Esophagus muscularis mucosa (tissue), 4 donors: ENCODE data around the gene SHISA6. TPM values are rescaled to one million over a fixed set of nuclear protein-coding genes. Genes with fewer than 3 reads are reported as not detected.

Experiments
- DNase-seq: peaks from one replicate; pipeline ENCODE4 v3.0.0-alpha.2; 2017; ENCODE audit errors: extremely low spot score
- H3K27ac ChIP-seq, 4 donors: fragments of 200-600 bp; sonication (generic); replicated peaks in 1 of 4; 1 replicate in 3 of 4; 2 replicates in 1 of 4; pipeline ENCODE4 v1.5.1; 2016 to 2019; ENCODE audit warnings: mild to moderate bottlenecking in 1 of 4
- H3K27me3 ChIP-seq, 4 donors: fragments of 200-600 bp; sonication (generic); one replicate each; pipeline versions ENCODE4 v1.5.1 to v1.6.0; 2016 to 2019
- H3K36me3 ChIP-seq, 4 donors: fragments of 200-600 bp; sonication (generic); one replicate each; pipeline ENCODE4 v1.5.1; 2016 to 2019
- H3K4me1 ChIP-seq, 4 donors: fragments of 200-600 bp; sonication (generic); one replicate each; pipeline ENCODE4 v1.5.1; 2016 to 2019
- H3K4me3 ChIP-seq, 4 donors: fragments of 200-600 bp; sonication (generic); 1 replicate in 2 of 4; 2 replicates in 2 of 4; pipeline ENCODE4 v1.5.1; 2016 to 2019; ENCODE audit warnings: mild to moderate bottlenecking in 4 of 4, moderate library complexity in 1 of 4
- H3K9me3 ChIP-seq, 4 donors: fragments of 200-600 bp; sonication (generic); 1 replicate in 3 of 4; 2 replicates in 1 of 4; pipeline ENCODE4 v1.5.1; 2016 to 2019
- EP300 ChIP-seq: sonication (generic); formaldehyde crosslinking; IDR thresholded peaks from one replicate; pipeline ENCODE4 v1.6.1; 2017; ENCODE audit warnings: antibody characterized with exemption
- POLR2A ChIP-seq: fragments of 450-650 bp; IDR thresholded peaks from one replicate; pipeline ENCODE4 v1.6.1; 2017; ENCODE audit warnings: antibody characterized with exemption, moderate library complexity, mild to moderate bottlenecking, low read depth
- POLR2AphosphoS5 ChIP-seq, 2 donors: sonication (generic); formaldehyde crosslinking; IDR thresholded peaks; one replicate each; pipeline ENCODE4 v1.6.1; 2017; ENCODE audit warnings: antibody characterized with exemption in 2 of 2
- WGBS: methylation state at CpG from one replicate; pipeline ENCODE4 v1.1.5; 2018; 5-methylcytosine and 5-hydroxymethylcytosine counted together
- intact Hi-C: fragments of 100-400 bp; cut with DNase I; formaldehyde crosslinking; loops from one replicate; pipeline ENCODE4 v1.15.1; 2023
- total RNA-seq, 4 donors: library from RNA; depleted of rRNA; stranded (reverse); fragments of >200 nt; gene quantifications; one replicate each; pipeline versions ENCODE4 v1.1.0 to v1.2.1, GENCODE V29; 2016
- TF ChIP-seq, protein P1 (sequence below), 3 experiments: fragments of 200-600 bp in 2 of 3; fragments of 450-650 bp in 1 of 3; sonication (generic) in 2 of 3; IDR thresholded peaks; one replicate each; pipeline ENCODE4 v1.5.1; 2017 to 2019; ENCODE audit warnings: antibody characterized with exemption in 3 of 3, mild to moderate bottlenecking in 2 of 3, moderate library complexity in 1 of 3

SHISA6 gene
- total RNA-seq, 4 donors from 2014 or later = 0.83 to 1.7 (median 1.4) TPM

- intact Hi-C loops = no loop called here
- H3K4me1 ChIP-seq = no peaks in the 10 kb centered on the region
- H3K36me3 ChIP-seq = no peaks in the 10 kb centered on the region
- no peak overlapping the region for H3K27ac ChIP-seq
- H3K4me3 ChIP-seq = no peak overlapping the region
- WGBS = 85% methylated on average over 7 of the region's 8 CpGs
- TF ChIP-seq, protein P1, sequence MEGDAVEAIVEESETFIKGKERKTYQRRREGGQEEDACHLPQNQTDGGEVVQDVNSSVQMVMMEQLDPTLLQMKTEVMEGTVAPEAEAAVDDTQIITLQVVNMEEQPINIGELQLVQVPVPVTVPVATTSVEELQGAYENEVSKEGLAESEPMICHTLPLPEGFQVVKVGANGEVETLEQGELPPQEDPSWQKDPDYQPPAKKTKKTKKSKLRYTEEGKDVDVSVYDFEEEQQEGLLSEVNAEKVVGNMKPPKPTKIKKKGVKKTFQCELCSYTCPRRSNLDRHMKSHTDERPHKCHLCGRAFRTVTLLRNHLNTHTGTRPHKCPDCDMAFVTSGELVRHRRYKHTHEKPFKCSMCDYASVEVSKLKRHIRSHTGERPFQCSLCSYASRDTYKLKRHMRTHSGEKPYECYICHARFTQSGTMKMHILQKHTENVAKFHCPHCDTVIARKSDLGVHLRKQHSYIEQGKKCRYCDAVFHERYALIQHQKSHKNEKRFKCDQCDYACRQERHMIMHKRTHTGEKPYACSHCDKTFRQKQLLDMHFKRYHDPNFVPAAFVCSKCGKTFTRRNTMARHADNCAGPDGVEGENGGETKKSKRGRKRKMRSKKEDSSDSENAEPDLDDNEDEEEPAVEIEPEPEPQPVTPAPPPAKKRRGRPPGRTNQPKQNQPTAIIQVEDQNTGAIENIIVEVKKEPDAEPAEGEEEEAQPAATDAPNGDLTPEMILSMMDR (IDR thresholded peaks at IDR 0.05) = no peak
- TF ChIP-seq POLR2AphosphoS5 (IDR thresholded peaks at IDR 0.05) = no peak
- no peak for TF ChIP-seq POLR2A
- no peak for TF ChIP-seq EP300
- no peak for DNase-seq
- no peaks in the 10 kb centered on the region for H3K27me3 ChIP-seq
- peaks cover 0 to 16% (median 15%) of the 10 kb centered on the region in 4 donors for H3K9me3 ChIP-seq
These were observed 163.6 kb downstream of the SHISA6 start for GRCh38 chr17:11404431-11405276.

DNA sequence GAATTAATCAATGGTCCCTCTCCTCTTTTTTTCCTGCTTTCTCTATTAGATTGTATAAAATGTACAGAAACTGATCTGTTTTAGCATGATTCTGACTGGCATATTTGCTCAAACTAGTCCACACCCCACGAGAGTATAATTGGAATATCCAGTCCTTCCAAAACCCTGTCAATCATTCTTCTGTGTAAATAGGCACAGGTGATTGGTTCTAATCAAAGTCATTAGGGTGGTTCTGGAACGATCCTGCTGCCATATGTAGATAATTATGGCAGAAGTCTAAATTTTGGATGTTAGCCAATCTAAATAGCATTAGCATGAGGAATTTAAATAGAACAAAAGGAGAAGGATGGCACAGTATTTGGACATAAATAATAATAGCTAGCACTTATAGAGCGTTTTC is 165.7 kb downstream of the SHISA6 start:
- Histone ChIP-seq H3K4me1 (no peaks in the 10 kb centered on the region), H3K4me3 (no peak overlapping the region), H3K9me3 (peaks cover 0 to 12% (median 9%) of the 10 kb centered on the region in 4 donors), H3K27me3 (no peaks in the 10 kb centered on the region), H3K36me3 (no peaks in the 10 kb centered on the region), H3K27ac (no peak overlapping the region)
- DNase-seq = no peak
- intact Hi-C loops = no loop called here
- 70% methylated on average over 3 of the region's 3 CpGs for WGBS
- TF ChIP-seq, protein P1 (IDR thresholded peaks at IDR 0.05) = no peak
- TF ChIP-seq POLR2AphosphoS5 (IDR thresholded peaks at IDR 0.05) = no peak
- no peak for TF ChIP-seq POLR2A
- TF ChIP-seq EP300 = no peak

- Histone ChIP-seq H3K27me3 (no peaks in the 10 kb centered on the region), H3K4me1 (no peaks in the 10 kb centered on the region), H3K4me3 (no peak overlapping the region), H3K27ac (no peak overlapping the region), H3K36me3 (no peaks in the 10 kb centered on the region), H3K9me3 (no peaks in the 10 kb centered on the region)
- intact Hi-C loops = no loop called here
- TF ChIP-seq EP300 (no peak), POLR2A (no peak), POLR2AphosphoS5 (IDR thresholded peaks at IDR 0.05) (no peak)
- TF ChIP-seq, protein P1 (IDR thresholded peaks at IDR 0.05) = no peak
- WGBS = 83% methylated on average over 6 of the region's 6 CpGs
- no peak for DNase-seq
These were observed 171.6 kb downstream of the SHISA6 start for GRCh38 chr17:11412654-11413053.

GRCh38 chr17:11418342-11418741 is 177.3 kb downstream of the SHISA6 start:
- 82% methylated on average over 3 of the region's 3 CpGs for WGBS
- DNase-seq = peak; percentile 53
- Histone ChIP-seq H3K4me1 (no peaks in the 10 kb centered on the region), H3K27me3 (no peaks in the 10 kb centered on the region), H3K9me3 (peaks cover 0 to 9% (median 4%) of the 10 kb centered on the region in 4 donors), H3K4me3 (no peak overlapping the region), H3K36me3 (no peaks in the 10 kb centered on the region), H3K27ac (no peak overlapping the region)
- TF ChIP-seq POLR2A (no peak), EP300 (no peak), POLR2AphosphoS5 (IDR thresholded peaks at IDR 0.05) (no peak)
- TF ChIP-seq, protein P1 (IDR thresholded peaks at IDR 0.05) = no peak
- intact Hi-C loops = no loop called here

DNA sequence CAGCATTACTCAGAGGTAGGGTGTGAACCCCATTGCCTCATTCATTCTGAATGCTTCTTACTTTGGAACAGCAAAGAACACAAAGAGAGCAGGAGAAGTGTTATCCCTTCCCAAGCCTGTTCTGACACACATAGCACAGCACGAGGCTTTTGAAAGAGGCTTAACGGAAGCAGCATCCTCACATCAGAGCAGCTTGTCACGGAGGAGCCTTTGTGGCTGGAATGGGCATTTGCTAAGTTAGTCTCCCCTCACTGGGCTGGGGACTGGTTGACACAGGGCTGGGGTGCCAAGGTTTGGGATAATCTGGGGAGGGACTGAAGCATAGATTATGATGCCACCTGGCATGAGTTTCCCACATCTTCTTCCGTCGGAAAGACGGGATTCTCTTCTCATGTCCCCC is 189.7 kb downstream of the SHISA6 start:
- H3K9me3 ChIP-seq = peaks cover 0 to 10% (median 2%) of the 10 kb centered on the region in 4 donors
- 94% methylated on average over 3 of the region's 6 CpGs for WGBS
- H3K36me3 ChIP-seq = no peaks in the 10 kb centered on the region
- no peaks in the 10 kb centered on the region for H3K27me3 ChIP-seq
- TF ChIP-seq, protein P1 (IDR thresholded peaks at IDR 0.05) = no peak
- TF ChIP-seq POLR2A = no peak
- TF ChIP-seq EP300 = no peak
- no peak for TF ChIP-seq POLR2AphosphoS5 (IDR thresholded peaks at IDR 0.05)
- H3K4me1 ChIP-seq = no peaks in the 10 kb centered on the region
- DNase-seq = no peak
- no peak overlapping the region for H3K4me3 ChIP-seq
- no peak overlapping the region for H3K27ac ChIP-seq
- intact Hi-C loops = no loop called here
